ENCODE data around the gene SUPT5H.

GRCh38 chr19:39401070-39401548, 44.3 kb upstream of the SUPT5H start:
- no peak for TF ChIP-seq POLR2A (IDR thresholded peaks at IDR 0.05)
- no peak for TF ChIP-seq CTCF (IDR thresholded peaks at IDR 0.05)
